Activated CD8-positive, alpha-beta memory T cell treated with anti-CD3 and anti-CD28 coated beads for 24 hours (primary cell): ENCODE results near the gene FGFRL1.

Experiments used
- DNase-seq: peaks from one replicate; pipeline ENCODE4 v3.0.0-alpha.2; 2020

FGFRL1 gene

GRCh38 chr4:1024882-1025545 is 13.6 kb downstream of the FGFRL1 start:
- DNase-seq: no peak

- no peak for DNase-seq
Observed at GRCh38 chr4:1026115-1026514, 14.7 kb downstream of the FGFRL1 start.

- DNase-seq: no peak
Observed at GRCh38 chr4:1027219-1027914, 15.9 kb downstream of the FGFRL1 start.

GRCh38 chr4:1027915-1028238 is 16.5 kb downstream of the FGFRL1 start:
- no peak for DNase-seq

- DNase-seq: no peak
Observed at GRCh38 chr4:1028574-1029220, 17.3 kb downstream of the FGFRL1 start.

GRCh38 chr4:1029529-1029928 is 18.1 kb downstream of the FGFRL1 start:
- DNase-seq: no peak

- no peak for DNase-seq
Observed at GRCh38 chr4:1030031-1030430, 18.6 kb downstream of the FGFRL1 start.

GRCh38 chr4:1030559-1030958 is 19.1 kb downstream of the FGFRL1 start:
- no peak for DNase-seq

- no peak for DNase-seq
Observed at GRCh38 chr4:1031346-1031745, 19.9 kb downstream of the FGFRL1 start.

- DNase-seq: no peak
Observed at GRCh38 chr4:1031956-1032795, 20.8 kb downstream of the FGFRL1 start.

GRCh38 chr4:1032861-1033260 is 21.4 kb downstream of the FGFRL1 start:
- DNase-seq: no peak

- no peak for DNase-seq
Observed at GRCh38 chr4:1033840-1034551, 22.6 kb downstream of the FGFRL1 start.

GRCh38 chr4:1035510-1035909 is 24.1 kb downstream of the FGFRL1 start:
- DNase-seq: no peak

GRCh38 chr4:1036095-1036494 is 24.7 kb downstream of the FGFRL1 start:
- DNase-seq: no peak

GRCh38 chr4:1036976-1037810 is 25.8 kb downstream of the FGFRL1 start:
- no peak for DNase-seq

GRCh38 chr4:1038948-1039492 is 27.6 kb downstream of the FGFRL1 start:
- no peak for DNase-seq

GRCh38 chr4:1039493-1040343 is 28.3 kb downstream of the FGFRL1 start:
- no peak for DNase-seq

- DNase-seq: no peak
Observed at GRCh38 chr4:1040344-1041146, 29.1 kb downstream of the FGFRL1 start.

GRCh38 chr4:1041147-1041935 is 29.9 kb downstream of the FGFRL1 start:
- DNase-seq: no peak
